HEK293 (cell line): ENCODE data around the gene USP30.
"Not testable (repeated sequence)": the region's sequence is repeated elsewhere in the genome, so short reads cannot be mapped to it uniquely, and the experiment has no call there.

ENCODE experiments used
- CTCF ChIA-PET: fragments of 350-600 bp; formaldehyde crosslinking; extraction: SDS; loops from one replicate; lab custom pipeline; 2021; ENCODE audit warnings: antibody characterized with exemption; lab: Yijun Ruan, JAX
- POLR2A ChIA-PET: fragments of 300-600 bp; formaldehyde crosslinking; extraction: SDS; loops from one replicate; lab custom pipeline; 2020; ENCODE audit warnings: antibody characterized with exemption, inconsistent platforms; lab: Yijun Ruan, JAX
- H3K27ac ChIP-seq: fragments of 200-500 bp; sonication (Bioruptor generic); 2 replicates; pipeline ENCODE4 v1.5.1; 2014; ENCODE audit warnings: low read depth, low read length, control low read depth, inconsistent platforms; ENCODE audit errors: extremely low read depth
- H3K36me3 ChIP-seq, 2 experiments: fragments of 200-500 bp in 1 of 2; sonication (Bioruptor generic) in 1 of 2; 1 replicate in 1 of 2; 2 replicates in 1 of 2; pipeline ENCODE4 v1.5.1; 2014 to 2017; ENCODE audit warnings: inconsistent platforms in 2 of 2, low read length in 2 of 2; ENCODE audit not compliant: control insufficient read depth in 2 of 2, insufficient read depth in 1 of 2
- H3K4me1 ChIP-seq: fragments of 200-500 bp; sonication (Bioruptor generic); 2 replicates; pipeline ENCODE4 v1.5.1; 2014; ENCODE audit warnings: mild to moderate bottlenecking, low read length, inconsistent platforms; ENCODE audit not compliant: control insufficient read depth, insufficient read depth
- H3K4me3 ChIP-seq: 2 replicates; pipeline ENCODE4 v1.5.1; 2011; ENCODE audit warnings: low read depth, mild to moderate bottlenecking, control low read depth, low read length, moderate library complexity
- H3K9me3 ChIP-seq: fragments of 200-500 bp; sonication (Bioruptor generic); 2 replicates; pipeline ENCODE4 v1.5.1; 2014; ENCODE audit warnings: low read depth, low read length, inconsistent platforms; ENCODE audit not compliant: control insufficient read depth, insufficient read depth
- FEZF1 ChIP-seq: fragments of 450-650 bp; formaldehyde crosslinking; IDR thresholded peaks from 2 replicates; pipeline ENCODE4 v1.5.1; 2016; ENCODE audit warnings: missing biosample characterization, missing genetic modification characterization
- PRDM6 ChIP-seq: fragments of 450-650 bp; formaldehyde crosslinking; IDR thresholded peaks from 2 replicates; pipeline ENCODE4 v1.5.1; 2017; ENCODE audit warnings: missing biosample characterization, missing genetic modification characterization
- SETDB1 ChIP-seq: IDR thresholded peaks from one replicate; pipeline ENCODE4 v1.6.1; 2017; ENCODE audit warnings: mild to moderate bottlenecking, low read length, moderate library complexity, mixed read lengths; ENCODE audit not compliant: insufficient read length
- ZNF350 ChIP-seq: fragments of 450-650 bp; formaldehyde crosslinking; IDR thresholded peaks from 2 replicates; pipeline ENCODE4 v1.5.0; 2017; ENCODE audit warnings: missing biosample characterization, mild to moderate bottlenecking, missing genetic modification characterization
- ZNF391 ChIP-seq: fragments of 450-650 bp; formaldehyde crosslinking; IDR thresholded peaks from 2 replicates; pipeline ENCODE4 v1.5.1; 2016; ENCODE audit warnings: low read depth, missing biosample characterization, missing genetic modification characterization, borderline replicate concordance
- ZNF510 ChIP-seq: fragments of 450-650 bp; formaldehyde crosslinking; IDR thresholded peaks from 2 replicates; pipeline ENCODE4 v1.5.1; 2018; ENCODE audit warnings: mild to moderate bottlenecking, missing genetic modification characterization, missing biosample characterization; ENCODE audit not compliant: insufficient replicate concordance
- ZNF558 ChIP-seq: fragments of 450-650 bp; formaldehyde crosslinking; IDR thresholded peaks from 2 replicates; pipeline ENCODE4 v1.5.1; 2016; ENCODE audit warnings: missing biosample characterization, missing genetic modification characterization
- ZNF768 ChIP-seq: fragments of 450-650 bp; formaldehyde crosslinking; IDR thresholded peaks from 2 replicates; pipeline ENCODE4 v1.5.1; 2018; ENCODE audit warnings: missing biosample characterization, mild to moderate bottlenecking, missing genetic modification characterization
- ZNF843 ChIP-seq: fragments of 450-650 bp; formaldehyde crosslinking; IDR thresholded peaks from 2 replicates; pipeline ENCODE4 v1.5.1; 2016; ENCODE audit warnings: missing biosample characterization, missing genetic modification characterization
- ZSCAN23 ChIP-seq: fragments of 450-650 bp; formaldehyde crosslinking; IDR thresholded peaks from 2 replicates; pipeline ENCODE4 v1.5.1; 2016; ENCODE audit warnings: missing biosample characterization, missing genetic modification characterization

Gene USP30

GRCh38 chr12:109027767-109028166 lies 24.6 kb upstream of the USP30 start:
- POLR2A ChIA-PET: no interaction called here
- H3K4me3 ChIP-seq: no peak overlapping the region
- TF ChIP-seq ZNF768 (tag by site-specific recombination) (no peak), ZNF510 (no peak), ZNF391 (no peak), ZSCAN23 (tag by site-specific recombination) (no peak)
- TF ChIP-seq, all 188 proteins: peak for 0
- CTCF ChIA-PET: no interaction called here
- H3K27ac ChIP-seq: no peak overlapping the region
- H3K4me1 ChIP-seq: no peaks in the 10 kb centered on the region
- H3K36me3 ChIP-seq: no peaks in the 10 kb centered on the region
- no peaks in the 10 kb centered on the region for H3K9me3 ChIP-seq

GRCh38 chr12:109028624-109029023 lies 23.8 kb upstream of the USP30 start:
- H3K27ac ChIP-seq, H3K9me3 ChIP-seq, H3K36me3 ChIP-seq, H3K4me3 ChIP-seq, POLR2A ChIA-PET, CTCF ChIA-PET, H3K4me1 ChIP-seq: not testable (repeated sequence)

GRCh38 chr12:109029411-109029810 lies 23.0 kb upstream of the USP30 start:
- no peak overlapping the region for H3K4me3 ChIP-seq
- H3K4me1 ChIP-seq: no peaks in the 10 kb centered on the region
- ChIA-PET POLR2A (no interaction called here), CTCF (no interaction called here)
- H3K36me3 ChIP-seq: no peaks in the 10 kb centered on the region
- no peaks in the 10 kb centered on the region for H3K9me3 ChIP-seq
- no peak overlapping the region for H3K27ac ChIP-seq
- TF ChIP-seq FEZF1 (tag by site-specific recombination) (no peak), ZNF843 (tag by site-specific recombination) (no peak)

GRCh38 chr12:109033239-109034196 lies 18.9 kb upstream of the USP30 start:
- POLR2A ChIA-PET: no interaction called here
- H3K4me1 ChIP-seq: no peaks in the 10 kb centered on the region
- CTCF ChIA-PET: interaction anchor here (0.9 kb wide), 1 partner anchor 39 kb away, joined by 4 read pairs; no protein-coding TSS in a partner anchor
- H3K9me3 ChIP-seq: no peaks in the 10 kb centered on the region
- H3K4me3 ChIP-seq: no peak overlapping the region
- no peaks in the 10 kb centered on the region for H3K36me3 ChIP-seq
- TF ChIP-seq ZNF350 (tag by site-specific recombination) (no peak), ZNF558 (tag by site-specific recombination) (no peak), FEZF1 (tag by site-specific recombination) (peak; percentile 58), PRDM6 (tag by site-specific recombination) (peak; percentile 83)
- H3K27ac ChIP-seq: no peak overlapping the region

GRCh38 chr12:109036975-109037374 lies 15.4 kb upstream of the USP30 start:
- POLR2A ChIA-PET: no interaction called here
- no peaks in the 10 kb centered on the region for H3K36me3 ChIP-seq
- H3K4me3 ChIP-seq: no peak overlapping the region
- H3K4me1 ChIP-seq: no peaks in the 10 kb centered on the region
- no peak overlapping the region for H3K27ac ChIP-seq
- TF ChIP-seq SETDB1: peak; percentile 56
- no peak for TF ChIP-seq PRDM6 (tag by site-specific recombination)
- H3K9me3 ChIP-seq: 0 out of 2 replicates have a peak, but pooled peaks cover 2% of the 10 kb centered on the region
- CTCF ChIA-PET: no interaction called here
